A549 (cell line): ENCODE results near the gene ARHGAP10. TPM values are rescaled to one million over a fixed set of nuclear protein-coding genes. Genes with fewer than 3 reads are reported as not detected.
"Not testable (repeated sequence)": the region's sequence is repeated elsewhere in the genome, so short reads cannot be mapped to it uniquely, and the experiment has no call there.

Source experiments
- ATAC-seq, 2 experiments: fragments of 200-7000 bp in 1 of 2; fragments of >200 bp in 1 of 2; cut with Nextera tagmentation in 1 of 2; cut with Tn5 transposase in 1 of 2; 3 replicates each; pipeline versions ENCODE4 v1.8.0 to v1.9.1; 2018 to 2020; ENCODE audit warnings: mild to moderate bottlenecking in 1 of 2, moderate library complexity in 1 of 2
- CTCF ChIA-PET: fragments of 300-600 bp; sonication (Branson Sonifier 250); formaldehyde crosslinking; extraction: SDS; loops from one replicate; lab custom pipeline; 2021; ENCODE audit warnings: antibody characterized with exemption, inconsistent platforms; lab: Yijun Ruan, JAX
- POLR2A ChIA-PET: fragments of 350-600 bp; formaldehyde crosslinking; extraction: SDS; loops from one replicate; lab custom pipeline; 2021; ENCODE audit warnings: antibody characterized with exemption, inconsistent platforms; lab: Yijun Ruan, JAX
- DNase-seq, 2 experiments: peaks; one replicate each; pipeline versions ENCODE4 v3.0.0 to v3.0.0-alpha.2; 2011 to 2016; ENCODE audit warnings: low read depth in 1 of 2, low spot score in 1 of 2
- FAIRE-seq: peaks from 2 replicates; lab custom pipeline; 2011; peaks lifted over from hg19 to GRCh38; lab: Jason Lieb, UNC
- H3K27ac ChIP-seq, 2 experiments: fragments of >200 bp; sonication (Bioruptor Twin); formaldehyde crosslinking; 3 replicates each; pipeline ENCODE4 v1.5.1; 2016 to 2017
- H3K4me1 ChIP-seq: fragments of >200 bp; sonication (Bioruptor Twin); formaldehyde crosslinking; 3 replicates; pipeline ENCODE4 v1.6.1; 2016
- H3K4me2 ChIP-seq: fragments of >200 bp; sonication (Bioruptor Twin); formaldehyde crosslinking; 3 replicates; pipeline ENCODE4 v1.6.1; 2016
- H3K4me3 ChIP-seq: fragments of >200 bp; sonication (Bioruptor Twin); formaldehyde crosslinking; 3 replicates; pipeline ENCODE4 v1.5.1; 2016
- H3K9me3 ChIP-seq: fragments of >200 bp; sonication (Bioruptor Twin); formaldehyde crosslinking; 3 replicates; pipeline ENCODE4 v1.6.1; 2016
- BHLHE40 ChIP-seq: IDR thresholded peaks from 2 replicates; pipeline ENCODE4 v1.6.1; 2012; ENCODE audit warnings: low read depth, low read length, inconsistent platforms
- CBX2 ChIP-seq: fragments of 200-600 bp; sonication (generic); IDR thresholded peaks from 2 replicates; pipeline ENCODE4 v1.6.1; 2016; ENCODE audit warnings: low read depth, mild to moderate bottlenecking, borderline replicate concordance
- CEBPB ChIP-seq, 2 experiments: fragments of >200 bp in 1 of 2; sonication (Bioruptor Twin) in 1 of 2; formaldehyde crosslinking in 1 of 2; IDR thresholded peaks; 2 replicates each; pipeline ENCODE4 v1.6.1; 2012 to 2016
- CHD2 ChIP-seq: fragments of 150-350 bp; IDR thresholded peaks from 2 replicates; pipeline ENCODE4 v1.6.1; 2014; ENCODE audit warnings: low read length; ENCODE audit not compliant: partially characterized antibody
- GATA3 ChIP-seq: IDR thresholded peaks from 2 replicates; pipeline ENCODE4 v1.6.1; 2012; ENCODE audit warnings: borderline replicate concordance
- HEYL ChIP-seq: fragments of 250-450 bp; sonication (Bioruptor Pico); IDR thresholded peaks from 2 replicates; pipeline ENCODE4 v1.8.0; 2021; ENCODE audit warnings: mild to moderate bottlenecking, moderate library complexity
- HMGXB4 ChIP-seq: fragments of 250-450 bp; sonication (Bioruptor Pico); IDR thresholded peaks from 2 replicates; pipeline ENCODE4 v1.5.0; 2021; ENCODE audit warnings: mild to moderate bottlenecking, moderate library complexity, borderline replicate concordance
- HOXB13 ChIP-seq: fragments of 250-450 bp; sonication (Bioruptor Pico); IDR thresholded peaks from 2 replicates; pipeline ENCODE4 v1.5.0; 2020; ENCODE audit warnings: low read depth, mild to moderate bottlenecking, moderate library complexity
- MAFK ChIP-seq: fragments of 450-650 bp; IDR thresholded peaks from 2 replicates; pipeline ENCODE4 v1.6.1; 2014; ENCODE audit not compliant: partially characterized antibody
- PBX3 ChIP-seq: IDR thresholded peaks from 2 replicates; pipeline ENCODE4 v1.6.1; 2012
- POLR2A ChIP-seq: IDR thresholded peaks from 2 replicates; pipeline ENCODE4 v1.6.1; 2012; ENCODE audit warnings: mild to moderate bottlenecking, low read length
- RARB ChIP-seq: fragments of 250-450 bp; sonication (Bioruptor Pico); IDR thresholded peaks from 2 replicates; pipeline ENCODE4 v1.8.0; 2021; ENCODE audit warnings: mild to moderate bottlenecking, moderate library complexity
- RFX5 ChIP-seq: fragments of 450-650 bp; IDR thresholded peaks from 2 replicates; pipeline ENCODE4 v1.7.1; 2014; ENCODE audit warnings: antibody characterized with exemption, mild to moderate bottlenecking, moderate library complexity
- TFCP2L1 ChIP-seq: fragments of 250-450 bp; sonication (Bioruptor Pico); IDR thresholded peaks from 2 replicates; pipeline ENCODE4 v1.5.0; 2021; ENCODE audit warnings: mild to moderate bottlenecking
- ZC3H11A ChIP-seq: fragments of 450-650 bp; IDR thresholded peaks from 2 replicates; pipeline ENCODE4 v1.6.1; 2014; ENCODE audit warnings: antibody characterized with exemption, mild to moderate bottlenecking
- ZNF302 ChIP-seq: fragments of 250-450 bp; sonication (Bioruptor Pico); IDR thresholded peaks from 2 replicates; pipeline ENCODE4 v1.9.0; 2021; ENCODE audit warnings: inconsistent platforms, mild to moderate bottlenecking, moderate library complexity
- ZSCAN20 ChIP-seq: fragments of 250-450 bp; sonication (Bioruptor Pico); IDR thresholded peaks from 2 replicates; pipeline ENCODE4 v1.8.0; 2022; ENCODE audit warnings: mild to moderate bottlenecking, moderate library complexity
- WGBS: methylation state at CpG from one replicate; pipeline ENCODE4 v1.1.6; 2017; ENCODE audit errors: missing lambda C conversion rate; 5-methylcytosine and 5-hydroxymethylcytosine counted together
- polyA plus RNA-seq, 4 experiments: library from polyadenylated mRNA; depleted of rRNA in 3 of 4; stranded (reverse); fragments of >200 nt; fragmentation: RNase III in 1 of 4; extraction: RNeasy Plus Mini Kit Qiagen cat#74134 plus additional on column Dnase treatment in 1 of 4; gene quantifications; 2 replicates in 3 of 4; 3 replicates in 1 of 4; pipeline ENCODE4 v1.2.3, GENCODE V29; 2011 to 2017
- TF ChIP-seq, protein P1 (sequence below): fragments of >200 bp; sonication (Bioruptor Twin); formaldehyde crosslinking; IDR thresholded peaks from 3 replicates; pipeline ENCODE4 v1.5.1; 2016
- TF ChIP-seq, protein P2 (sequence below): fragments of 200-600 bp; sonication (generic); IDR thresholded peaks from 2 replicates; pipeline ENCODE4 v1.6.1; 2016; ENCODE audit warnings: antibody characterized with exemption, mild to moderate bottlenecking, moderate library complexity
- TF ChIP-seq, protein P3 (sequence below): fragments of 150-350 bp; IDR thresholded peaks from 2 replicates; pipeline ENCODE4 v1.6.1; 2014; ENCODE audit warnings: low read depth, mild to moderate bottlenecking, low read length
- TF ChIP-seq, protein P4 (sequence below): fragments of 450-650 bp; IDR thresholded peaks from 2 replicates; pipeline ENCODE4 v1.6.1; 2014; ENCODE audit warnings: antibody characterized with exemption

ARHGAP10 gene
- polyA plus RNA-seq, 2 of the 4 experiments (the other 2 are of a cell fraction) = 7.0 to 7.2 TPM

GRCh38 chr4:147909225-147909624 is 177.3 kb downstream of the ARHGAP10 start:
- TF ChIP-seq TFCP2L1 = no peak
- TF ChIP-seq, protein P1, sequence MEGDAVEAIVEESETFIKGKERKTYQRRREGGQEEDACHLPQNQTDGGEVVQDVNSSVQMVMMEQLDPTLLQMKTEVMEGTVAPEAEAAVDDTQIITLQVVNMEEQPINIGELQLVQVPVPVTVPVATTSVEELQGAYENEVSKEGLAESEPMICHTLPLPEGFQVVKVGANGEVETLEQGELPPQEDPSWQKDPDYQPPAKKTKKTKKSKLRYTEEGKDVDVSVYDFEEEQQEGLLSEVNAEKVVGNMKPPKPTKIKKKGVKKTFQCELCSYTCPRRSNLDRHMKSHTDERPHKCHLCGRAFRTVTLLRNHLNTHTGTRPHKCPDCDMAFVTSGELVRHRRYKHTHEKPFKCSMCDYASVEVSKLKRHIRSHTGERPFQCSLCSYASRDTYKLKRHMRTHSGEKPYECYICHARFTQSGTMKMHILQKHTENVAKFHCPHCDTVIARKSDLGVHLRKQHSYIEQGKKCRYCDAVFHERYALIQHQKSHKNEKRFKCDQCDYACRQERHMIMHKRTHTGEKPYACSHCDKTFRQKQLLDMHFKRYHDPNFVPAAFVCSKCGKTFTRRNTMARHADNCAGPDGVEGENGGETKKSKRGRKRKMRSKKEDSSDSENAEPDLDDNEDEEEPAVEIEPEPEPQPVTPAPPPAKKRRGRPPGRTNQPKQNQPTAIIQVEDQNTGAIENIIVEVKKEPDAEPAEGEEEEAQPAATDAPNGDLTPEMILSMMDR = no peak
- no peak for TF ChIP-seq POLR2A
- no peak for TF ChIP-seq ZSCAN20
- no peak for TF ChIP-seq GATA3
- no peak for TF ChIP-seq HOXB13
- TF ChIP-seq HMGXB4 (CRISPR knock-in tag) = no peak
- no peak for TF ChIP-seq ZC3H11A
- no peak for TF ChIP-seq RARB (CRISPR knock-in tag)
- TF ChIP-seq CHD2 = no peak
- TF ChIP-seq, protein P2, sequence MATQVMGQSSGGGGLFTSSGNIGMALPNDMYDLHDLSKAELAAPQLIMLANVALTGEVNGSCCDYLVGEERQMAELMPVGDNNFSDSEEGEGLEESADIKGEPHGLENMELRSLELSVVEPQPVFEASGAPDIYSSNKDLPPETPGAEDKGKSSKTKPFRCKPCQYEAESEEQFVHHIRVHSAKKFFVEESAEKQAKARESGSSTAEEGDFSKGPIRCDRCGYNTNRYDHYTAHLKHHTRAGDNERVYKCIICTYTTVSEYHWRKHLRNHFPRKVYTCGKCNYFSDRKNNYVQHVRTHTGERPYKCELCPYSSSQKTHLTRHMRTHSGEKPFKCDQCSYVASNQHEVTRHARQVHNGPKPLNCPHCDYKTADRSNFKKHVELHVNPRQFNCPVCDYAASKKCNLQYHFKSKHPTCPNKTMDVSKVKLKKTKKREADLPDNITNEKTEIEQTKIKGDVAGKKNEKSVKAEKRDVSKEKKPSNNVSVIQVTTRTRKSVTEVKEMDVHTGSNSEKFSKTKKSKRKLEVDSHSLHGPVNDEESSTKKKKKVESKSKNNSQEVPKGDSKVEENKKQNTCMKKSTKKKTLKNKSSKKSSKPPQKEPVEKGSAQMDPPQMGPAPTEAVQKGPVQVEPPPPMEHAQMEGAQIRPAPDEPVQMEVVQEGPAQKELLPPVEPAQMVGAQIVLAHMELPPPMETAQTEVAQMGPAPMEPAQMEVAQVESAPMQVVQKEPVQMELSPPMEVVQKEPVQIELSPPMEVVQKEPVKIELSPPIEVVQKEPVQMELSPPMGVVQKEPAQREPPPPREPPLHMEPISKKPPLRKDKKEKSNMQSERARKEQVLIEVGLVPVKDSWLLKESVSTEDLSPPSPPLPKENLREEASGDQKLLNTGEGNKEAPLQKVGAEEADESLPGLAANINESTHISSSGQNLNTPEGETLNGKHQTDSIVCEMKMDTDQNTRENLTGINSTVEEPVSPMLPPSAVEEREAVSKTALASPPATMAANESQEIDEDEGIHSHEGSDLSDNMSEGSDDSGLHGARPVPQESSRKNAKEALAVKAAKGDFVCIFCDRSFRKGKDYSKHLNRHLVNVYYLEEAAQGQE = no peak
- TF ChIP-seq, protein P3, sequence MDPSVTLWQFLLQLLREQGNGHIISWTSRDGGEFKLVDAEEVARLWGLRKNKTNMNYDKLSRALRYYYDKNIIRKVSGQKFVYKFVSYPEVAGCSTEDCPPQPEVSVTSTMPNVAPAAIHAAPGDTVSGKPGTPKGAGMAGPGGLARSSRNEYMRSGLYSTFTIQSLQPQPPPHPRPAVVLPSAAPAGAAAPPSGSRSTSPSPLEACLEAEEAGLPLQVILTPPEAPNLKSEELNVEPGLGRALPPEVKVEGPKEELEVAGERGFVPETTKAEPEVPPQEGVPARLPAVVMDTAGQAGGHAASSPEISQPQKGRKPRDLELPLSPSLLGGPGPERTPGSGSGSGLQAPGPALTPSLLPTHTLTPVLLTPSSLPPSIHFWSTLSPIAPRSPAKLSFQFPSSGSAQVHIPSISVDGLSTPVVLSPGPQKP = no peak
- no peak for TF ChIP-seq RFX5
- TF ChIP-seq, protein P4, sequence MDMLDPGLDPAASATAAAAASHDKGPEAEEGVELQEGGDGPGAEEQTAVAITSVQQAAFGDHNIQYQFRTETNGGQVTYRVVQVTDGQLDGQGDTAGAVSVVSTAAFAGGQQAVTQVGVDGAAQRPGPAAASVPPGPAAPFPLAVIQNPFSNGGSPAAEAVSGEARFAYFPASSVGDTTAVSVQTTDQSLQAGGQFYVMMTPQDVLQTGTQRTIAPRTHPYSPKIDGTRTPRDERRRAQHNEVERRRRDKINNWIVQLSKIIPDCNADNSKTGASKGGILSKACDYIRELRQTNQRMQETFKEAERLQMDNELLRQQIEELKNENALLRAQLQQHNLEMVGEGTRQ = no peak
- no peak for TF ChIP-seq ZNF302
- TF ChIP-seq, all 56 proteins: peak for 0
- POLR2A ChIA-PET = no interaction called here
- CTCF ChIA-PET = interaction anchor here (0.5 kb wide), 1 partner anchor 210 kb away, joined by 3 read pairs; no protein-coding TSS in a partner anchor
- no peak for FAIRE-seq
- DNase-seq = no peak
- no peak for ATAC-seq
- H3K4me2 ChIP-seq = no peak overlapping the region
- WGBS = 55% methylated on average over 2 of the region's 2 CpGs
- no peaks in the 10 kb centered on the region for H3K9me3 ChIP-seq
- H3K27ac ChIP-seq = no peak overlapping the region
- H3K4me3 ChIP-seq = no peak overlapping the region
- no peaks in the 10 kb centered on the region for H3K4me1 ChIP-seq

GRCh38 chr4:147910315-147910714 is 178.4 kb downstream of the ARHGAP10 start:
- Histone ChIP-seq H3K4me3 (no peak overlapping the region), H3K9me3 (no peaks in the 10 kb centered on the region), H3K4me1 (no peaks in the 10 kb centered on the region), H3K27ac (no peak overlapping the region), H3K4me2 (no peak overlapping the region)
- ChIA-PET POLR2A (no interaction called here), CTCF (interaction anchor here (0.7 kb wide), 1 partner anchor 15 kb away, joined by 3 read pairs; no protein-coding TSS in a partner anchor)
- no peak for TF ChIP-seq PBX3
- TF ChIP-seq CBX2 = no peak
- no peak for TF ChIP-seq BHLHE40
- no peak for TF ChIP-seq HEYL (CRISPR knock-in tag)
- no peak for TF ChIP-seq CEBPB (IDR thresholded peaks at IDR 0.05)
- no peak for TF ChIP-seq MAFK
- ATAC-seq (no peak), DNase-seq (no peak), FAIRE-seq (no peak)
- WGBS = 72% methylated on average over 3 of the region's 3 CpGs

- H3K9me3 ChIP-seq, DNase-seq, FAIRE-seq, H3K4me3 ChIP-seq, CTCF ChIA-PET, H3K4me2 ChIP-seq, H3K4me1 ChIP-seq, H3K27ac ChIP-seq, ATAC-seq: not testable (repeated sequence)
- WGBS = 91% methylated on average over 2 of the region's 2 CpGs
- POLR2A ChIA-PET = interaction anchor here (0.6 kb wide), 1 partner anchor 24 kb away, joined by 3 read pairs; no protein-coding TSS in a partner anchor
These were observed 180.2 kb downstream of the ARHGAP10 start for GRCh38 chr4:147912106-147912505.
